Measurements from ENCODE around the gene TXNDC2. TPM values are rescaled to one million over a fixed set of nuclear protein-coding genes. Genes with fewer than 3 reads are reported as not detected.

The TXNDC2 gene
- total and polyA plus RNA-seq, 9 of the 15 experiments (the other 6 are each of a cell fraction or from before 2014, with no cell fraction given) = 1.2 to 4.9 (median 2.3) TPM

- TF ChIP-seq RREB1 (CRISPR knock-in tag; IDR thresholded peaks at IDR 0.05) = no peak
- TF ChIP-seq, protein P1, sequence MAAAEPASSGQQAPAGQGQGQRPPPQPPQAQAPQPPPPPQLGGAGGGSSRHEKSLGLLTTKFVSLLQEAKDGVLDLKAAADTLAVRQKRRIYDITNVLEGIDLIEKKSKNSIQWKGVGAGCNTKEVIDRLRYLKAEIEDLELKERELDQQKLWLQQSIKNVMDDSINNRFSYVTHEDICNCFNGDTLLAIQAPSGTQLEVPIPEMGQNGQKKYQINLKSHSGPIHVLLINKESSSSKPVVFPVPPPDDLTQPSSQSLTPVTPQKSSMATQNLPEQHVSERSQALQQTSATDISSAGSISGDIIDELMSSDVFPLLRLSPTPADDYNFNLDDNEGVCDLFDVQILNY (CRISPR knock-in tag; IDR thresholded peaks at IDR 0.05) = no peak
- no peak for TF ChIP-seq MIER1 (IDR thresholded peaks at IDR 0.05; ENCODE audit: low read depth)
- TF ChIP-seq CTCFL (IDR thresholded peaks at IDR 0.05; ENCODE audit: borderline replicate concordance, insufficient read depth, low read depth, low read length, poor library complexity, severe bottlenecking) = no peak
- no peak for TF ChIP-seq ATF1 (CRISPR knock-in tag; IDR thresholded peaks at IDR 0.05)
- peak; percentile 98 for TF ChIP-seq ATF1 (tag; IDR thresholded peaks at IDR 0.05)
- TF ChIP-seq EWSR1 (IDR thresholded peaks at IDR 0.05; ENCODE audit: borderline replicate concordance, low read depth, partially characterized antibody) = no peak
- peak; percentile 91 for TF ChIP-seq RBBP5 (IDR thresholded peaks at IDR 0.05; ENCODE audit: borderline replicate concordance, insufficient read depth, low read length, poor library complexity, severe bottlenecking)
- no peak for TF ChIP-seq ZNF146 (CRISPR knock-in tag; IDR thresholded peaks at IDR 0.05; ENCODE audit: unreplicated experiment)
- no peak for TF ChIP-seq NR4A1 (CRISPR knock-in tag; IDR thresholded peaks at IDR 0.05)
- no peak; the same call in none of the 2 replicates for TF ChIP-seq NR4A1 (tag; IDR thresholded peaks at IDR 0.05)
- peak; percentile 66; the same call in 1 of the 2 replicates for TF ChIP-seq ZBTB17 (CRISPR knock-in tag; IDR thresholded peaks at IDR 0.05)
- TF ChIP-seq, protein P2, sequence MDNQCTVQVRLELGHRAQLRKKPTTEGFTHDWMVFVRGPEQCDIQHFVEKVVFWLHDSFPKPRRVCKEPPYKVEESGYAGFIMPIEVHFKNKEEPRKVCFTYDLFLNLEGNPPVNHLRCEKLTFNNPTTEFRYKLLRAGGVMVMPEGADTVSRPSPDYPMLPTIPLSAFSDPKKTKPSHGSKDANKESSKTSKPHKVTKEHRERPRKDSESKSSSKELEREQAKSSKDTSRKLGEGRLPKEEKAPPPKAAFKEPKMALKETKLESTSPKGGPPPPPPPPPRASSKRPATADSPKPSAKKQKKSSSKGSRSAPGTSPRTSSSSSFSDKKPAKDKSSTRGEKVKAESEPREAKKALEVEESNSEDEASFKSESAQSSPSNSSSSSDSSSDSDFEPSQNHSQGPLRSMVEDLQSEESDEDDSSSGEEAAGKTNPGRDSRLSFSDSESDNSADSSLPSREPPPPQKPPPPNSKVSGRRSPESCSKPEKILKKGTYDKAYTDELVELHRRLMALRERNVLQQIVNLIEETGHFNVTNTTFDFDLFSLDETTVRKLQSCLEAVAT (IDR thresholded peaks at IDR 0.05) = no peak
- TF ChIP-seq ARNT (IDR thresholded peaks at IDR 0.05) = no peak
- TF ChIP-seq ERF (CRISPR knock-in tag; IDR thresholded peaks at IDR 0.05) = 0 out of 2 replicates have a peak, but pooled peaks have one; percentile 51
- TF ChIP-seq MEF2A (IDR thresholded peaks at IDR 0.05; ENCODE audit: control insufficient read depth, low read depth, low read length) = no peak
- no peak for TF ChIP-seq ESRRA (IDR thresholded peaks at IDR 0.05; ENCODE audit: borderline replicate concordance, low read depth)
These were observed 8.7 kb upstream of the TXNDC2 start (continued) for GRCh38 chr18:9876867-9877654.

Data from K562 (cell line).